ENCODE results near the gene FOXD2. TPM values are rescaled to one million over a fixed set of nuclear protein-coding genes. Genes with fewer than 3 reads are reported as not detected.

The FOXD2 gene
- total and polyA plus RNA-seq, 2 donors (not counting 1 experiment from before 2014, with no cell fraction given), result 0.19 to 0.83 TPM

- peak overlapping the region; percentile 60 for H3K27ac ChIP-seq (ENCODE audit: insufficient read depth, low read length)
- H3K4me3 ChIP-seq (replicated peaks in 1 of 4; ENCODE audit: control extremely low read depth in 1 of 4, insufficient read depth in 1 of 4, low read depth in 3 of 4, low read length in 4 of 4), result peak overlapping the region; percentile 39 to 78 (median 56)
- no peaks in the 10 kb centered on the region for H4K20me1 ChIP-seq (ENCODE audit: control insufficient read depth, extremely low read depth, insufficient read depth, low read length)
- peak overlapping the region; percentile 9 for H3K9ac ChIP-seq (ENCODE audit: insufficient read depth, low read length)
- peak overlapping the region; percentile 61 for H3K4me2 ChIP-seq (ENCODE audit: extremely low read depth, insufficient read depth, low read length)
- H3K9me3 ChIP-seq (ENCODE audit: control insufficient read depth, insufficient read depth, low read depth, low read length), result no peaks in the 10 kb centered on the region
- no peaks in the 10 kb centered on the region for H3K36me3 ChIP-seq (ENCODE audit: control insufficient read depth, insufficient read depth, low read length)
- no peaks in the 10 kb centered on the region for H3K27me3 ChIP-seq (ENCODE audit: control insufficient read depth, insufficient read depth, low read length)
- no peaks in the 10 kb centered on the region for H3K79me2 ChIP-seq (ENCODE audit: control insufficient read depth, insufficient read depth, low read length)
- TF ChIP-seq CTCF (conservative IDR thresholded peaks at IDR 0.05 in 1 of 2, IDR thresholded peaks at IDR 0.05 in 1 of 2; ENCODE audit: low read depth in 1 of 2, low read length in 2 of 2) (peak; percentile 95 to 98), EZH2 (IDR thresholded peaks at IDR 0.05; ENCODE audit: low read length, missing control alignments) (no peak)
- H2AFZ ChIP-seq (ENCODE audit: low read length), result peak overlapping the region; percentile 28
- H3K4me1 ChIP-seq (ENCODE audit: control insufficient read depth, extremely low read depth, insufficient read depth, low read length), result peaks cover 2% of the 10 kb centered on the region
- DNase-seq (ENCODE audit: low read depth in 2 of 2), result peak; percentile 34 to 59
Measured at GRCh38 chr1:47436304-47436978, 1.4 kb upstream of the FOXD2 start.

GRCh38 chr1:47436979-47437446, 831 bp upstream of the FOXD2 start:
- H2AFZ ChIP-seq (ENCODE audit: low read length), result peak overlapping the region; percentile 63
- peak overlapping the region; percentile 60 for H3K27ac ChIP-seq (ENCODE audit: insufficient read depth, low read length)
- H3K4me3 ChIP-seq (replicated peaks in 1 of 4; ENCODE audit: control extremely low read depth in 1 of 4, insufficient read depth in 1 of 4, low read depth in 3 of 4, low read length in 4 of 4), result peak overlapping the region; percentile 39 to 78 (median 56)
- H4K20me1 ChIP-seq (ENCODE audit: control insufficient read depth, extremely low read depth, insufficient read depth, low read length), result no peaks in the 10 kb centered on the region
- H3K9ac ChIP-seq (ENCODE audit: insufficient read depth, low read length), result peak overlapping the region; percentile 77
- H3K79me2 ChIP-seq (ENCODE audit: control insufficient read depth, insufficient read depth, low read length), result no peaks in the 10 kb centered on the region
- peak in 1 of 2 donors; percentile 31 for DNase-seq (ENCODE audit: low read depth in 2 of 2)
- TF ChIP-seq EZH2 (IDR thresholded peaks at IDR 0.05; ENCODE audit: low read length, missing control alignments) (no peak), CTCF (conservative IDR thresholded peaks at IDR 0.05 in 1 of 2, IDR thresholded peaks at IDR 0.05 in 1 of 2; ENCODE audit: low read depth in 1 of 2, low read length in 2 of 2) (no peak)
- no peaks in the 10 kb centered on the region for H3K9me3 ChIP-seq (ENCODE audit: control insufficient read depth, insufficient read depth, low read depth, low read length)
- H3K4me1 ChIP-seq (ENCODE audit: control insufficient read depth, extremely low read depth, insufficient read depth, low read length), result peaks cover 2% of the 10 kb centered on the region
- peak overlapping the region; percentile 61 for H3K4me2 ChIP-seq (ENCODE audit: extremely low read depth, insufficient read depth, low read length)
- H3K27me3 ChIP-seq (ENCODE audit: control insufficient read depth, insufficient read depth, low read length), result peaks cover 5% of the 10 kb centered on the region
- no peaks in the 10 kb centered on the region for H3K36me3 ChIP-seq (ENCODE audit: control insufficient read depth, insufficient read depth, low read length)

GRCh38 chr1:47438165-47439016, 547 bp downstream of the FOXD2 start:
- Histone ChIP-seq H3K4me3 (replicated peaks in 1 of 4; ENCODE audit: control extremely low read depth in 1 of 4, insufficient read depth in 1 of 4, low read depth in 3 of 4, low read length in 4 of 4) (peak overlapping the region in 3 of 4 experiments; percentile 22 to 78 (median 37)), H3K4me2 (ENCODE audit: extremely low read depth, insufficient read depth, low read length) (no peak overlapping the region), H3K27me3 (ENCODE audit: control insufficient read depth, insufficient read depth, low read length) (peaks cover 6% of the 10 kb centered on the region), H3K36me3 (ENCODE audit: control insufficient read depth, insufficient read depth, low read length) (no peaks in the 10 kb centered on the region), H4K20me1 (ENCODE audit: control insufficient read depth, extremely low read depth, insufficient read depth, low read length) (no peaks in the 10 kb centered on the region), H3K27ac (ENCODE audit: insufficient read depth, low read length) (no peak overlapping the region), H3K9me3 (ENCODE audit: control insufficient read depth, insufficient read depth, low read depth, low read length) (no peaks in the 10 kb centered on the region), H2AFZ (ENCODE audit: low read length) (peak overlapping the region; percentile 8), H3K79me2 (ENCODE audit: control insufficient read depth, insufficient read depth, low read length) (no peaks in the 10 kb centered on the region), H3K9ac (ENCODE audit: insufficient read depth, low read length) (peak overlapping the region; percentile 44), H3K4me1 (ENCODE audit: control insufficient read depth, extremely low read depth, insufficient read depth, low read length) (no peaks in the 10 kb centered on the region)
- DNase-seq (ENCODE audit: low read depth in 2 of 2), result no peak
- TF ChIP-seq EZH2 (IDR thresholded peaks at IDR 0.05; ENCODE audit: low read length, missing control alignments), result peak; percentile 95
- no peak for TF ChIP-seq CTCF (conservative IDR thresholded peaks at IDR 0.05 in 1 of 2, IDR thresholded peaks at IDR 0.05 in 1 of 2; ENCODE audit: low read depth in 1 of 2, low read length in 2 of 2)
